Stimulated activated CD4-positive, alpha-beta T cell treated with anti-CD3 and anti-CD28 coated beads, Interleukin-15, amount 100 ng/mL, for 48 hours (primary cell): Measurements from ENCODE around the gene NEDD4.

ENCODE experiments used
- DNase-seq, 2 donors: peaks; one replicate each; pipeline ENCODE4 v3.0.0-alpha.2; 2020; ENCODE audit warnings: low read depth in 2 of 2

NEDD4 gene

DNA sequence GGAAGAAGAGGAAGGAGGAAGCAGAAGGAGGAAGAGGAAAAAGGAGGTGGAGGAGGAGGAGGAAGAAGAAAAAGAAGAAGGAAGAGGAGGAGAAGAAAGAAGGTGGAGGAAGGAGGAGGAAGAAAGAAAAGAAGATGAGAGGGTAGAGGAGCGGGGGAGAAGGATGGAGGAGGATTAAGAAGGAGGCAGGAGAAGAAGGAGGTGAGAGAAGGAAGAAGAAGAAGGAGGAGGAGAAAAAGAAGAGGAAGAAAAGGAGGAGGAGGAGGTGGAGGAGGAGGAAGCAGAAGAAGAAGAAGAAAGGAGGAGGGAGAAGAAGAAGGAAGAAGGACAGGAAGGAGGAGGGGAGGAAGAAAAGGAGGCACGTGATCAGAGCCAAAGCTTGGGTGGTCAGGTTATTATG is 213.1 kb downstream of the NEDD4 start:
- no peak for DNase-seq

DNA sequence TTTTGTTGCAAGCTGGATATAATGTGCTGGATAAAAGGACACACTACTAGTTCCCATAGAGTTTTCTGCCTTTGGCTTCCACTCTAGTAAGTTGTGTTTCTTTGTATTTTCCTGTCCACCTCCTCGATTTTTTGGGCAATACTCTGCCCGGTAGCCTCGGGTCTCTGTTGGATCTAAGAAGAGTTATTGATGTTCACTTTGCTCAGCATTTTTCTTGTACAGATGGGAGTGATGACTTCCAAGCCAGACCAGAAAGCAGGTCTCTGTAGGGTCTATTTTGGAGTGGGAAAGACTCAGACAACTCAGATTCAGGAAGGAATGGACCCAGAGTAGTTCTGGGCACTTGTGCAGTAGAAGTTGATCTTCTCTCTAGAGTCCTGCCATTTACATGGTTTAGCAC is 214.5 kb downstream of the NEDD4 start:
- no peak for DNase-seq
